Measurements from ENCODE around the gene MAF. TPM values are rescaled to one million over a fixed set of nuclear protein-coding genes. Genes with fewer than 3 reads are reported as not detected.

MAF gene
- polyA plus RNA-seq, 1 donor (not counting 4 experiments of a cell fraction or from before 2014, with no cell fraction given), result 8.2 TPM

DNA sequence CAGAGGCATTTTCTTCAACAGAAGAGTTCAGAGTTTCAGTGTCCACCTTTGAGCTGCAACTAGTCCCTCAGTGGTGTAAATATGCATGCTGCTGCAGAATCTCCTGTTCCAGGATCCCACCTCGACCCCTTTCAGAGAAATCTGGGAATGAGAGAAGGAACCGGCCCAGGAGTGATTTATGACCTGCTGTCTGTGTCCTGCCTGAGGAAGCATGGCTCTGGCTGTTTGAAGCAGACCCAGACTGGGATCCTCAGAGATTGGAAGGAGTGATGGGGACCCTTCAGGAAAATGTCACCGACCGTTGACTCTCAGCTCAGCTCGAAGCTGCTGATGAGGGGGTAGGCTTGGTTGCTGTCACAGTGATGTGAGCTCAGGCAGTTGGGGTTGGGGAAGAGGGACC lies 8.4 kb upstream of the MAF start:
- no peak overlapping the region for H3K27ac ChIP-seq (ENCODE audit: control insufficient read depth, insufficient read depth, low read length)
- no peak overlapping the region for H3K9ac ChIP-seq (ENCODE audit: control insufficient read depth, extremely low read depth, insufficient read depth, low read length)
- H3K36me3 ChIP-seq (ENCODE audit: control insufficient read depth in 2 of 2, extremely low read depth in 1 of 2, insufficient read depth in 2 of 2, low read length in 2 of 2), result no peaks in the 10 kb centered on the region
- H2AFZ ChIP-seq (ENCODE audit: control insufficient read depth, low read length), result no peak overlapping the region
- DNase-seq (ENCODE audit: low read depth, low spot score) (no peak), FAIRE-seq (no peak)
- dilution Hi-C loops (cut with MboI; ENCODE audit: extremely low pct_ligation_motif_present, low sequenced_read_pairs), result no loop called here
- H3K9me1 ChIP-seq (ENCODE audit: control insufficient read depth, extremely low read depth, insufficient read depth, low read length), result no peaks in the 10 kb centered on the region
- no peaks in the 10 kb centered on the region for H3K9me3 ChIP-seq (ENCODE audit: control insufficient read depth, low read depth, low read length)
- H3K4me3 ChIP-seq (ENCODE audit: control insufficient read depth in 2 of 3, extremely low read depth in 1 of 3, insufficient read depth in 2 of 3, low read depth in 1 of 3, low read length in 3 of 3), result no peak overlapping the region
- no peaks in the 10 kb centered on the region for H3K27me3 ChIP-seq (ENCODE audit: control insufficient read depth, extremely low read depth, insufficient read depth, low read length)
- peaks cover 35% of the 10 kb centered on the region for H3K4me1 ChIP-seq (ENCODE audit: control insufficient read depth, extremely low read depth, insufficient read depth, low read length)
- no peak overlapping the region for H3K4me2 ChIP-seq (ENCODE audit: control insufficient read depth, extremely low read depth, insufficient read depth, low read depth, low read length)
- no peaks in the 10 kb centered on the region for H4K20me1 ChIP-seq (ENCODE audit: control insufficient read depth, extremely low read depth, insufficient read depth, low read length)
- no peak for TF ChIP-seq EZH2 (IDR thresholded peaks at IDR 0.05; ENCODE audit: low read length)
- TF ChIP-seq, protein P1, sequence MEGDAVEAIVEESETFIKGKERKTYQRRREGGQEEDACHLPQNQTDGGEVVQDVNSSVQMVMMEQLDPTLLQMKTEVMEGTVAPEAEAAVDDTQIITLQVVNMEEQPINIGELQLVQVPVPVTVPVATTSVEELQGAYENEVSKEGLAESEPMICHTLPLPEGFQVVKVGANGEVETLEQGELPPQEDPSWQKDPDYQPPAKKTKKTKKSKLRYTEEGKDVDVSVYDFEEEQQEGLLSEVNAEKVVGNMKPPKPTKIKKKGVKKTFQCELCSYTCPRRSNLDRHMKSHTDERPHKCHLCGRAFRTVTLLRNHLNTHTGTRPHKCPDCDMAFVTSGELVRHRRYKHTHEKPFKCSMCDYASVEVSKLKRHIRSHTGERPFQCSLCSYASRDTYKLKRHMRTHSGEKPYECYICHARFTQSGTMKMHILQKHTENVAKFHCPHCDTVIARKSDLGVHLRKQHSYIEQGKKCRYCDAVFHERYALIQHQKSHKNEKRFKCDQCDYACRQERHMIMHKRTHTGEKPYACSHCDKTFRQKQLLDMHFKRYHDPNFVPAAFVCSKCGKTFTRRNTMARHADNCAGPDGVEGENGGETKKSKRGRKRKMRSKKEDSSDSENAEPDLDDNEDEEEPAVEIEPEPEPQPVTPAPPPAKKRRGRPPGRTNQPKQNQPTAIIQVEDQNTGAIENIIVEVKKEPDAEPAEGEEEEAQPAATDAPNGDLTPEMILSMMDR (optimal IDR thresholded peaks at IDR 0.05 in 1 of 3, IDR thresholded peaks at IDR 0.05 in 1 of 3, conservative IDR thresholded peaks at IDR 0.05 in 1 of 3; ENCODE audit: extremely low read depth in 1 of 3, insufficient read depth in 2 of 3, low read length in 3 of 3), result no peak
- H3K79me2 ChIP-seq (ENCODE audit: control insufficient read depth, insufficient read depth, low read length), result no peaks in the 10 kb centered on the region

DNA sequence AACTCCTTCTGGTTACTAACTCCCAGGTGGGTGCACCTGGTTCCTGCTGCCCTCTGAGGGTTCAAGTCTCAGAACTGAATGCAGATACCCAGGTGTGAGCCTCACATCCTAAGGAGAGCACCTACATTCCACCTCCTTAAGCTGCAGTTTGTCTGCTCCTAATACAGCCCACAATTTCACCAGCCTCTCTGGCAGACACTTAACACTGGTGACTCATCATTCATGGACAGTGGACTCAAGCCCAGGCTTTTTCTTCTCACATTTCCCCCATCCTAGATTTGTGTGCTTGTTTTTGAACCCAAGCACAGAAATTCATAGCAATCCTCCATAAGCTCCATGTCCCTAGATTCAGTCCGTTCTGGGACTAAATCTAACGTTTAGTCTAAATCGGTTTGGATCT lies 7.0 kb upstream of the MAF start:
- H3K4me1 ChIP-seq (ENCODE audit: control insufficient read depth, extremely low read depth, insufficient read depth, low read length), result peaks cover 31% of the 10 kb centered on the region
- H3K27me3 ChIP-seq (ENCODE audit: control insufficient read depth, extremely low read depth, insufficient read depth, low read length), result no peaks in the 10 kb centered on the region
- H3K4me2 ChIP-seq (ENCODE audit: control insufficient read depth, extremely low read depth, insufficient read depth, low read depth, low read length), result peak overlapping the region; percentile 40
- DNase-seq (ENCODE audit: low read depth, low spot score) (no peak), FAIRE-seq (peak; percentile 99)
- no peaks in the 10 kb centered on the region for H3K9me1 ChIP-seq (ENCODE audit: control insufficient read depth, extremely low read depth, insufficient read depth, low read length)
- no peaks in the 10 kb centered on the region for H3K36me3 ChIP-seq (ENCODE audit: control insufficient read depth in 2 of 2, extremely low read depth in 1 of 2, insufficient read depth in 2 of 2, low read length in 2 of 2)
- H3K4me3 ChIP-seq (ENCODE audit: control insufficient read depth in 2 of 3, extremely low read depth in 1 of 3, insufficient read depth in 2 of 3, low read depth in 1 of 3, low read length in 3 of 3), result no peak overlapping the region
- no peaks in the 10 kb centered on the region for H4K20me1 ChIP-seq (ENCODE audit: control insufficient read depth, extremely low read depth, insufficient read depth, low read length)
- no peak overlapping the region for H3K9ac ChIP-seq (ENCODE audit: control insufficient read depth, extremely low read depth, insufficient read depth, low read length)
- TF ChIP-seq, protein P1 (optimal IDR thresholded peaks at IDR 0.05 in 1 of 3, IDR thresholded peaks at IDR 0.05 in 1 of 3, conservative IDR thresholded peaks at IDR 0.05 in 1 of 3; ENCODE audit: extremely low read depth in 1 of 3, insufficient read depth in 2 of 3, low read length in 3 of 3), result no peak
- no peak for TF ChIP-seq EZH2 (IDR thresholded peaks at IDR 0.05; ENCODE audit: low read length)
- H2AFZ ChIP-seq (ENCODE audit: control insufficient read depth, low read length), result no peak overlapping the region
- H3K27ac ChIP-seq (ENCODE audit: control insufficient read depth, insufficient read depth, low read length), result no peak overlapping the region
- H3K9me3 ChIP-seq (ENCODE audit: control insufficient read depth, low read depth, low read length), result no peaks in the 10 kb centered on the region
- no peaks in the 10 kb centered on the region for H3K79me2 ChIP-seq (ENCODE audit: control insufficient read depth, insufficient read depth, low read length)
- dilution Hi-C loops (cut with MboI; ENCODE audit: extremely low pct_ligation_motif_present, low sequenced_read_pairs), result no loop called here
